Naive thymus-derived CD8-positive, alpha-beta T cell (primary cell): Measurements from ENCODE around the gene ZNG1B. TPM values are rescaled to one million over a fixed set of nuclear protein-coding genes. Genes with fewer than 3 reads are reported as not detected.
"Not testable (repeated sequence)": the region's sequence is repeated elsewhere in the genome, so short reads cannot be mapped to it uniquely, and the experiment has no call there.

Experiments
- ATAC-seq, 2 donors: fragments of 150-1000 bp; cut with Tn5 transposase in 1 of 2; sonication (Bioruptor Pico), chemical (Tn5 transposase) in 1 of 2; 1 replicate in 1 of 2; 2 replicates in 1 of 2; pipeline ENCODE4 v1.10.0; 2021; ENCODE audit warnings: mild to moderate bottlenecking in 2 of 2, moderate library complexity in 2 of 2
- POLR2A ChIA-PET: fragments of 350-600 bp; sonication (Branson Sonifier 250); formaldehyde crosslinking; loops from one replicate; lab custom pipeline; 2021; ENCODE audit warnings: antibody characterized with exemption; lab: Charles Lee
- DNase-seq, 10 donors: peaks; one replicate each; pipeline versions ENCODE4 v3.0.0 to v3.0.0-alpha.2; 2020 to 2022
- H3K27ac Mint-ChIP-seq, 10 donors: one replicate each; pipeline ENCODE4 v1.8.0; 2020 to 2022; ENCODE audit warnings: mild to moderate bottlenecking in 10 of 10, mixed read lengths in 10 of 10, moderate library complexity in 4 of 10, inconsistent platforms in 1 of 10
- H3K27me3 Mint-ChIP-seq, 5 donors: one replicate each; pipeline ENCODE4 v1.8.0; 2021 to 2022; ENCODE audit warnings: mixed read lengths in 5 of 5
- H3K36me3 Mint-ChIP-seq, 3 donors: one replicate each; pipeline ENCODE4 v1.8.0; 2020 to 2022; ENCODE audit warnings: mixed read lengths in 3 of 3, mild to moderate bottlenecking in 2 of 3, inconsistent platforms in 1 of 3
- H3K4me1 Mint-ChIP-seq, 4 donors: one replicate each; pipeline ENCODE4 v1.8.0; 2021 to 2022; ENCODE audit warnings: mixed read lengths in 4 of 4
- H3K4me3 Mint-ChIP-seq, 10 donors: one replicate each; pipeline ENCODE4 v1.8.0; 2020 to 2022; ENCODE audit warnings: mild to moderate bottlenecking in 10 of 10, mixed read lengths in 10 of 10, moderate library complexity in 6 of 10, inconsistent platforms in 1 of 10
- H3K9me3 Mint-ChIP-seq, 9 donors: one replicate each; pipeline ENCODE4 v1.8.0; 2020 to 2022; ENCODE audit warnings: mixed read lengths in 9 of 9, mild to moderate bottlenecking in 3 of 9, inconsistent platforms in 1 of 9, moderate library complexity in 1 of 9
- polyA plus RNA-seq, 3 donors: library from polyadenylated mRNA; unstranded; fragments of 300-500 nt; fragmentation: Illumina TruSeq; gene quantifications; one replicate each; pipeline ENCODE4 v1.2.3, GENCODE V29; 2021
- total RNA-seq, 8 experiments: library from RNA in 2 of 8; stranded (reverse) in 2 of 8; gene quantifications; one replicate each; pipeline ENCODE4 v1.2.3 and lab custom pipeline; 2021 to 2026

Gene ZNG1B
- total and polyA plus RNA-seq, 5 experiments from 2014 or later: 22.5 to 48.5 (median 25.1) TPM

- POLR2A ChIA-PET, H3K4me3 Mint-ChIP-seq, ATAC-seq, H3K36me3 Mint-ChIP-seq, DNase-seq, H3K4me1 Mint-ChIP-seq, H3K9me3 Mint-ChIP-seq, H3K27ac Mint-ChIP-seq: not testable (repeated sequence)
- H3K27me3 Mint-ChIP-seq: peaks cover 6 to 22% (median 8%) of the 10 kb centered on the region in 5 donors
Observed at GRCh38 chr2:113510913-113511312, 73.4 kb downstream of the ZNG1B start.

- H3K4me3 Mint-ChIP-seq, H3K36me3 Mint-ChIP-seq, ATAC-seq, H3K4me1 Mint-ChIP-seq, H3K9me3 Mint-ChIP-seq, H3K27ac Mint-ChIP-seq, POLR2A ChIA-PET: not testable (repeated sequence)
- peak in 2 of 10 donors; percentile 12 to 61 for DNase-seq
- H3K27me3 Mint-ChIP-seq: peaks cover 6 to 22% (median 8%) of the 10 kb centered on the region in 5 donors
Observed at GRCh38 chr2:113511859-113512258, 74.4 kb downstream of the ZNG1B start.

- DNase-seq, H3K36me3 Mint-ChIP-seq, ATAC-seq, H3K27me3 Mint-ChIP-seq, H3K4me1 Mint-ChIP-seq, H3K27ac Mint-ChIP-seq, POLR2A ChIA-PET, H3K4me3 Mint-ChIP-seq, H3K9me3 Mint-ChIP-seq: not testable (repeated sequence)
Observed at GRCh38 chr2:113515457-113515856, 78.0 kb downstream of the ZNG1B start.

GRCh38 chr2:113515995-113516394 is 78.5 kb downstream of the ZNG1B start:
- H3K27ac Mint-ChIP-seq, POLR2A ChIA-PET, H3K9me3 Mint-ChIP-seq, DNase-seq, H3K4me3 Mint-ChIP-seq, H3K4me1 Mint-ChIP-seq, ATAC-seq, H3K36me3 Mint-ChIP-seq, H3K27me3 Mint-ChIP-seq: not testable (repeated sequence)

GRCh38 chr2:113517025-113517424 is 79.5 kb downstream of the ZNG1B start:
- ATAC-seq, DNase-seq, H3K36me3 Mint-ChIP-seq, H3K27me3 Mint-ChIP-seq, H3K4me1 Mint-ChIP-seq, H3K4me3 Mint-ChIP-seq, H3K9me3 Mint-ChIP-seq, H3K27ac Mint-ChIP-seq, POLR2A ChIA-PET: not testable (repeated sequence)

- H3K4me1 Mint-ChIP-seq, ATAC-seq, H3K4me3 Mint-ChIP-seq, DNase-seq, H3K9me3 Mint-ChIP-seq, POLR2A ChIA-PET, H3K27ac Mint-ChIP-seq, H3K27me3 Mint-ChIP-seq, H3K36me3 Mint-ChIP-seq: not testable (repeated sequence)
Observed at GRCh38 chr2:113520837-113521236, 83.3 kb downstream of the ZNG1B start.

GRCh38 chr2:113521492-113521891 is 84.0 kb downstream of the ZNG1B start:
- H3K27me3 Mint-ChIP-seq, H3K9me3 Mint-ChIP-seq, H3K4me1 Mint-ChIP-seq, ATAC-seq, H3K36me3 Mint-ChIP-seq, DNase-seq, H3K27ac Mint-ChIP-seq, POLR2A ChIA-PET, H3K4me3 Mint-ChIP-seq: not testable (repeated sequence)

- POLR2A ChIA-PET, H3K4me3 Mint-ChIP-seq, H3K27me3 Mint-ChIP-seq, H3K4me1 Mint-ChIP-seq, H3K36me3 Mint-ChIP-seq, ATAC-seq, H3K9me3 Mint-ChIP-seq, H3K27ac Mint-ChIP-seq, DNase-seq: not testable (repeated sequence)
Observed at GRCh38 chr2:113524986-113525385, 87.5 kb downstream of the ZNG1B start.

GRCh38 chr2:113527350-113528045 is 90.0 kb downstream of the ZNG1B start:
- H3K4me3 Mint-ChIP-seq, H3K9me3 Mint-ChIP-seq, POLR2A ChIA-PET, H3K27me3 Mint-ChIP-seq, H3K27ac Mint-ChIP-seq, H3K4me1 Mint-ChIP-seq, H3K36me3 Mint-ChIP-seq: not testable (repeated sequence)
- DNase-seq (peak in 3 of 10 donors; percentile 46 to 55 (median 47)), ATAC-seq (peak; percentile 82 to 96)

GRCh38 chr2:113528126-113528525 is 90.6 kb downstream of the ZNG1B start:
- H3K9me3 Mint-ChIP-seq, H3K27me3 Mint-ChIP-seq, H3K36me3 Mint-ChIP-seq, H3K4me3 Mint-ChIP-seq, ATAC-seq, POLR2A ChIA-PET, H3K4me1 Mint-ChIP-seq, DNase-seq, H3K27ac Mint-ChIP-seq: not testable (repeated sequence)

- H3K4me1 Mint-ChIP-seq, H3K4me3 Mint-ChIP-seq, ATAC-seq, H3K9me3 Mint-ChIP-seq, DNase-seq, POLR2A ChIA-PET, H3K27ac Mint-ChIP-seq, H3K36me3 Mint-ChIP-seq, H3K27me3 Mint-ChIP-seq: not testable (repeated sequence)
Observed at GRCh38 chr2:113528904-113529303, 91.4 kb downstream of the ZNG1B start.

- DNase-seq, H3K4me3 Mint-ChIP-seq, H3K9me3 Mint-ChIP-seq, POLR2A ChIA-PET, ATAC-seq, H3K27ac Mint-ChIP-seq, H3K36me3 Mint-ChIP-seq, H3K27me3 Mint-ChIP-seq, H3K4me1 Mint-ChIP-seq: not testable (repeated sequence)
Observed at GRCh38 chr2:113532991-113533390, 95.5 kb downstream of the ZNG1B start.

- H3K27me3 Mint-ChIP-seq, H3K27ac Mint-ChIP-seq, H3K36me3 Mint-ChIP-seq, H3K4me1 Mint-ChIP-seq, POLR2A ChIA-PET, ATAC-seq, H3K4me3 Mint-ChIP-seq, H3K9me3 Mint-ChIP-seq, DNase-seq: not testable (repeated sequence)
Observed at GRCh38 chr2:113536573-113536972, 99.1 kb downstream of the ZNG1B start.

GRCh38 chr2:113540834-113541203 is 103.3 kb downstream of the ZNG1B start:
- DNase-seq, ATAC-seq, H3K4me1 Mint-ChIP-seq, POLR2A ChIA-PET, H3K9me3 Mint-ChIP-seq, H3K36me3 Mint-ChIP-seq: not testable (repeated sequence)
- H3K27ac Mint-ChIP-seq: peak overlapping the region in 1 of 10 donors; percentile 15
- peak overlapping the region; percentile 52 to 84 (median 73) for H3K4me3 Mint-ChIP-seq
- peaks cover 0 to 14% (median 4%) of the 10 kb centered on the region in 5 donors for H3K27me3 Mint-ChIP-seq
